GM23248 (cell line): ENCODE data around the gene FCRLB.

Source experiments
- EZH2 ChIP-seq: fragments of 200-600 bp; sonication (generic); IDR thresholded peaks from 2 replicates; pipeline ENCODE4 v1.6.1; 2018; ENCODE audit warnings: antibody characterized with exemption, mild to moderate bottlenecking; ENCODE audit not compliant: insufficient read depth, poor library complexity, severe bottlenecking
- EZH2phosphoT487 ChIP-seq: fragments of 200-600 bp; sonication (generic); IDR thresholded peaks from 2 replicates; pipeline ENCODE4 v1.6.1; 2018; ENCODE audit warnings: antibody characterized with exemption, moderate library complexity, mild to moderate bottlenecking, low read depth; ENCODE audit not compliant: insufficient read depth

- TF ChIP-seq EZH2 (no peak), EZH2phosphoT487 (no peak)
Measured at GRCh38 chr1:161763522-161764098, 42.3 kb downstream of the FCRLB start.
